Measurements from ENCODE around the gene IFNK. TPM values are rescaled to one million over a fixed set of nuclear protein-coding genes. Genes with fewer than 3 reads are reported as not detected.

The IFNK gene
- total and polyA plus RNA-seq, 12 donors = not detected

DNA sequence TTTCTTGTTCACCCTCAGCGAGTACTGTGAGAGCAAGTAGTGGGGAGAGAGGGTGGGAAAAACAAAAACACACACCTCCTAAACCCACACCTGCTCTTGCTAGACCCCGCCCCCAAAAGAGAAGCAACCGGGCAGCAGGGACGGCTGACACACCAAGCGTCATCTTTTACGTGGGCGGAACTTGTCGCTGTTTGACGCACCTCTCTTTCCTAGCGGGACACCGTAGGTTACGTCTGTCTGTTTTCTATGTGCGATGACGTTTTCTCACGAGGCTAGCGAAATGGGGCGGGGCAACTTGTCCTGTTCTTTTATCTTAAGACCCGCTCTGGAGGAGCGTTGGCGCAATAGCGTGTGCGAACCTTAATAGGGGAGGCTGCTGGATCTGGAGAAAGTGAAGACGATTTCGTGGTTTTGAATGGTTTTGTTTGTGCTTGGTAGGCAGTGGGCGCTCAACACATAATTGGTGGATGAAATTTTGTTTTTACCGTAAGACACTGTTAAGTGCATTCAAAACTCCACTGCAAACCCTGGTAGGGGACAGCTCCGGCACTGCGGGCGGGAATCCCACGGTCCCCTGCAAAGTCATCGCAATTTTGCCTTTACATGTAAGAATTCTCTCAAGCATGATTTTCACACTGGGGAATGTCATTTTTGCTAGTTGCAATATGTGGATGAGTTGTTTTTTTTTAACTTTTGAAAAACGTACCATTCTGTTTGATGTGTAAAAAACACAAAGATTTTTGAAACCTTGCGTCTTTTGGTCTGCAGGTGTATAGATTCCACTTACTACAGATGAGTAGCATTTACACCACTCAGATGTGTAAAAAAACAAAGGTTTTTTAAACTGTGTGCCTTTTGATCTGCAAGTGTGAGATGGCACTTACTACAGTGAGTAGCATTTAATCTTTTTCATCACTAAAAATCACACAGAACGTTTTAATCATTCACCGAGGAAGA, 49.8 kb downstream of the IFNK start:
- 3 to 4% methylated on average over 35 of the region's 35 CpGs for WGBS, 2 donors
- ATAC-seq (peak; percentile 85 to 95 (median 94)), DNase-seq (peak; percentile 85 to 98)
- H3K36me3 ChIP-seq = no peaks in the 10 kb centered on the region
- H3K27me3 ChIP-seq = no peaks in the 10 kb centered on the region
- TF ChIP-seq, protein P1, sequence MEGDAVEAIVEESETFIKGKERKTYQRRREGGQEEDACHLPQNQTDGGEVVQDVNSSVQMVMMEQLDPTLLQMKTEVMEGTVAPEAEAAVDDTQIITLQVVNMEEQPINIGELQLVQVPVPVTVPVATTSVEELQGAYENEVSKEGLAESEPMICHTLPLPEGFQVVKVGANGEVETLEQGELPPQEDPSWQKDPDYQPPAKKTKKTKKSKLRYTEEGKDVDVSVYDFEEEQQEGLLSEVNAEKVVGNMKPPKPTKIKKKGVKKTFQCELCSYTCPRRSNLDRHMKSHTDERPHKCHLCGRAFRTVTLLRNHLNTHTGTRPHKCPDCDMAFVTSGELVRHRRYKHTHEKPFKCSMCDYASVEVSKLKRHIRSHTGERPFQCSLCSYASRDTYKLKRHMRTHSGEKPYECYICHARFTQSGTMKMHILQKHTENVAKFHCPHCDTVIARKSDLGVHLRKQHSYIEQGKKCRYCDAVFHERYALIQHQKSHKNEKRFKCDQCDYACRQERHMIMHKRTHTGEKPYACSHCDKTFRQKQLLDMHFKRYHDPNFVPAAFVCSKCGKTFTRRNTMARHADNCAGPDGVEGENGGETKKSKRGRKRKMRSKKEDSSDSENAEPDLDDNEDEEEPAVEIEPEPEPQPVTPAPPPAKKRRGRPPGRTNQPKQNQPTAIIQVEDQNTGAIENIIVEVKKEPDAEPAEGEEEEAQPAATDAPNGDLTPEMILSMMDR (IDR thresholded peaks at IDR 0.05) = no peak
- peaks cover 0 to 8% (median 2%) of the 10 kb centered on the region in 11 donors for H3K9me3 ChIP-seq
- peak overlapping the region; percentile 89 to 99 (median 94) for H3K27ac ChIP-seq
- H3K4me3 ChIP-seq = peak overlapping the region; percentile 55 to 95 (median 82)
- H3K4me1 ChIP-seq = peaks cover 2 to 43% (median 22%) of the 10 kb centered on the region in 9 donors
- intact Hi-C loops (cut with DNase I) = no loop called here

Other genes starting within 250 kb of the IFNK start
- not detected for gene EQTN, start 227.1 kb upstream of the IFNK start, total RNA-seq
- not detected for gene EQTN, start 227.1 kb upstream of the IFNK start, polyA plus RNA-seq
- gene MOB3B, start 5.5 kb downstream of the IFNK start, total RNA-seq = 1 to 10 TPM in 9 of 10 donors, under 1 TPM in 1; 0.86 to 2.3 (median 1.4) TPM
- under 1 TPM; 0.39 to 0.95 TPM for gene MOB3B, start 5.5 kb downstream of the IFNK start, polyA plus RNA-seq
- gene C9orf72, start 49.2 kb downstream of the IFNK start, total RNA-seq = 10 to 100 TPM; 12.4 to 22.0 (median 15.9) TPM
- gene C9orf72, start 49.2 kb downstream of the IFNK start, polyA plus RNA-seq = 10 to 100 TPM in 1 of 2 donors, 1 to 10 TPM in 1; 4.9 to 16.4 TPM